OCI-LY1 (cell line): Measurements from ENCODE around the gene MZT2B.
"Not testable (repeated sequence)": the region's sequence is repeated elsewhere in the genome, so short reads cannot be mapped to it uniquely, and the experiment has no call there.

ENCODE experiments used
- EZH2 ChIP-seq: fragments of 200-600 bp; sonication (generic), shearing (Covaris generic); IDR thresholded peaks from 2 replicates; pipeline ENCODE4 v1.8.0; 2017; ENCODE audit warnings: borderline replicate concordance, mixed run types, mild to moderate bottlenecking, antibody characterized with exemption, low read length, moderate library complexity, mixed read lengths
- TF ChIP-seq, protein P1 (sequence below): fragments of 200-600 bp; sonication (generic), shearing (Covaris generic); IDR thresholded peaks from 2 replicates; pipeline ENCODE4 v1.5.1; 2017; ENCODE audit warnings: mild to moderate bottlenecking, antibody characterized with exemption, low read length, moderate library complexity, mixed read lengths

DNA sequence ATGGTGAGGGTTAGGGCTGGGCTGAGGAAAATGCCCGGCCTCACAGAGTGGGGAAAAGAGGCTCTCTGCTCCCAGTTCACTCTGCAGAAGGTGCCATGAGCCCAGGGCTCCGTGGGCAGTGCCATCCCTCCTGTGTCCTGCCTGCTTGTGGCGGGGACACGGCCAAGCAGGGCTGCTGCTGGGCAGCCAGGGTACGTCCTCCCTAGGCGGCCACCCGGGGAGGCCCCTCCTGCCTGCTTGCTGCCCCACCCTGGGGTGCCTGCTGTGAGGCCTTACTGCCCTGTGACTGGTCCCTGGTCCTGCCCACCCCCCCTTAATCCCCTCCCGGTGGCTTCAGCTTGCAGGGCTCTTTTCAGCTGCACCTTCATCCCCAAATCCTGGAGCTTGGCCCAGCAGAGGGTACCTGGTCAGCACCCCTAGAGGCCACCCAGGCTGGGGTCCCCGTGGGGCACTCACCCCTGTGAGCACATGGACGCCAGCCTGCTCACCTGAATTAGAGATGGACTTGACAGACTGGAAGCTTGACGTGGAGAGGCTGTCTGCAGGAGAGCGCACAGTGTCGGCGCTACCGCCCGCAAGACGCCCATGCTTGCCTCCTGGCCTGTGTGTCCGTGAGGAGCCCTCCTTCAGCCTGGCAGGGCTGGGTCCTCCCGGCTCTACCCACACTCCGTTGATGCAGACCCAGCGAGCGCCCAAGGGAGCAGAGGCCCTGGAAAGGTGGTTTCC lies 40.3 kb upstream of the MZT2B start:
- TF ChIP-seq, protein P1, sequence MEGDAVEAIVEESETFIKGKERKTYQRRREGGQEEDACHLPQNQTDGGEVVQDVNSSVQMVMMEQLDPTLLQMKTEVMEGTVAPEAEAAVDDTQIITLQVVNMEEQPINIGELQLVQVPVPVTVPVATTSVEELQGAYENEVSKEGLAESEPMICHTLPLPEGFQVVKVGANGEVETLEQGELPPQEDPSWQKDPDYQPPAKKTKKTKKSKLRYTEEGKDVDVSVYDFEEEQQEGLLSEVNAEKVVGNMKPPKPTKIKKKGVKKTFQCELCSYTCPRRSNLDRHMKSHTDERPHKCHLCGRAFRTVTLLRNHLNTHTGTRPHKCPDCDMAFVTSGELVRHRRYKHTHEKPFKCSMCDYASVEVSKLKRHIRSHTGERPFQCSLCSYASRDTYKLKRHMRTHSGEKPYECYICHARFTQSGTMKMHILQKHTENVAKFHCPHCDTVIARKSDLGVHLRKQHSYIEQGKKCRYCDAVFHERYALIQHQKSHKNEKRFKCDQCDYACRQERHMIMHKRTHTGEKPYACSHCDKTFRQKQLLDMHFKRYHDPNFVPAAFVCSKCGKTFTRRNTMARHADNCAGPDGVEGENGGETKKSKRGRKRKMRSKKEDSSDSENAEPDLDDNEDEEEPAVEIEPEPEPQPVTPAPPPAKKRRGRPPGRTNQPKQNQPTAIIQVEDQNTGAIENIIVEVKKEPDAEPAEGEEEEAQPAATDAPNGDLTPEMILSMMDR = not testable (repeated sequence)
- not testable (repeated sequence) for TF ChIP-seq EZH2
